Measurements from ENCODE around the gene CD300LG.

Gene CD300LG

DNA sequence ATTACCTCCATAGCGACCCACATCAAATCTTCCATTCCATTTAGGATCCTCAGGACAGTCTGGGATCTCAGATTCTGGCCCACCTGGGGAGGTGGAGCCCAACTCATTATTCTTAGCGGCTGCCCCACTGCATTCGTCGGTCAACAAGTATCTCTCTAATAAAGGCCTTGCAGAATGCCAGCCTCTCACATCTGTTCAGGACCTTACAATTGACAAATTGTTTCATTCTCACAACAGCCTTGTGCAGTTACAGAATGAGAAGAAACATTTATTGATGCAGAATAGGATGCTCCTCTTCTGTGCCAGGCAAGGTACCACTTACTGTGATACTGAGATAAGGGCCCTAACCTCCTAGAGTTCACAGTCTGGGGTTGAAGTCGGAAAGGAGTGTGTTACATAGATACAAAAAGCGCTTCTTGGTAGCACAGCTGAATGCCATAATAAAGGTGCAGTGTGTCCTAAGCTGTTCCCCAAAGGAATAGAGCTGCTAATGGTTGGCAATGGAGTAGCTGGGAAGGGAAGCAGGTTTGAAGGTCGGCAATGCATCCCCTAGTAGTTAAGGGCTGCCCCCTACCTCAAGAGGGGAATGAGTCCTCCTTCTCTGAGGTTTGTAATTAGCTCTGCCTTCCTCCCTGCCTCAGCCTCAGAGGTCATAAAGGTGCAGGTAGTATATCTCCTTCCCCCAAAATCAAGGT, 62.7 kb downstream of the CD300LG start:
- no peak for DNase-seq

- no peak for DNase-seq
Observed at GRCh38 chr17:43911904-43912303, 64.9 kb downstream of the CD300LG start.

DNA sequence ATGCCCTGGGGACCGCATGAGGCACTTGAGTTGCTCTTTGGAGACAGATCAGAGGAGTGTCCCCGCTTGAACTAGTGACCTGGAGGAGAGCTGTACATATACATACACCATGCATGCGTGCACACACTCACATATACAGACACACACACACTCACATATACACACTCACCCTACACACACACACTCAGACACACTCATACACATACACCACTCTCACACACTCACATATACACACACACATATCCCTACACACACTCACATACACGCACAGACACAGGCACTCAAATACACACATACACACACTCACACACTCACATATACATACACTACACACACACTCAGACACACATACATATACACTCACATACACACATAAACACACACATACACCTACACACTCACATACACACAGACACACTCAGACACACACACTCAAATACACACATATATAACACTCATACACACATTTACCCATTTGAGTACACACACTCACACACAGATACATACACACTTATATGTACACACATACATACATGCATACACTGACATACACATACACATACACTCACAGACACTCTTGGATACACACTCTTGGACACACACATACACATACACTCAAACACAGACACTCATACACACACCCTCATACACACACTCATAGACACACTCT, 65.8 kb downstream of the CD300LG start:
- no peak for DNase-seq
